Measurements from ENCODE around the gene RASGEF1B.

The RASGEF1B gene

DNA sequence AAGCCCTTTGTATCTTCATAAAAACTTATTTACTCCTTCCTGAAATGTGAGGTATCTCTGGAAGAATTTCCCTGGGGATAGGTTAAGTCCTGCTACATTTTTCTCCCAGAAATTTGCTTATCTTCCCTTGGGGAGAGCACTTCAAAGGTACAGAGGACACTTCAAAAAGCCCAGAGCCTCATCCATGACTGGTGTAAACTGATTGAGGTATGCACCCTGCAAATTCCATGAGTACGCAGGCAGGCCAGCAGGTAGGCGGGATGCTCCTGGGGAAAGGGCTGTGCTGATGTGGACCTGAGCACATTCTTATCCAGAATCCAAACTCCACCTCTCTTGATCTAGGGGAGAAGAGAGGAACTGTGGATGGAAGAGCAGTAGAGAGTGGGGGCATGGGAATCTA is 26.3 kb upstream of the RASGEF1B start:
- Histone ChIP-seq H2AFZ (ENCODE audit: low read depth, low read length) (no peak overlapping the region), H3K4me1 (ENCODE audit: low read length) (peaks cover 54% of the 10 kb centered on the region), H3K4me3 (ENCODE audit: low read length) (no peak overlapping the region), H3K4me2 (ENCODE audit: low read length) (no peak overlapping the region), H3K9me3 (ENCODE audit: insufficient read depth, low read length) (0 out of 2 replicates have a peak, but pooled peaks cover 1% of the 10 kb centered on the region), H3K79me2 (ENCODE audit: low read length) (no peaks in the 10 kb centered on the region), H3K36me3 (replicated peaks; ENCODE audit: low read depth, low read length) (peaks cover 7% of the 10 kb centered on the region), H3K27ac (ENCODE audit: low read length) (no peak overlapping the region), H4K20me1 (ENCODE audit: insufficient read depth, low read length) (no peaks in the 10 kb centered on the region), H3K27me3 (ENCODE audit: low read depth, low read length) (no peaks in the 10 kb centered on the region), H3K9ac (ENCODE audit: low read length) (no peak overlapping the region)
- no peak for TF ChIP-seq EZH2phosphoT487 (IDR thresholded peaks at IDR 0.05; ENCODE audit: low read depth)
- TF ChIP-seq CTCF (IDR thresholded peaks at IDR 0.05; ENCODE audit: low read depth, low read length) = no peak

- H2AFZ ChIP-seq (ENCODE audit: low read depth, low read length) = no peak overlapping the region
Measured at GRCh38 chr4:81495345-81495744, 23.6 kb upstream of the RASGEF1B start.

GRCh38 chr4:81494031-81494431 is 22.3 kb upstream of the RASGEF1B start:
- Histone ChIP-seq H3K4me2 (ENCODE audit: low read length) (peak overlapping the region; percentile 52), H3K36me3 (replicated peaks; ENCODE audit: low read depth, low read length) (peaks cover 17% of the 10 kb centered on the region), H3K4me3 (ENCODE audit: low read length) (no peak overlapping the region), H3K4me1 (ENCODE audit: low read length) (peaks cover 47% of the 10 kb centered on the region), H3K9me3 (ENCODE audit: insufficient read depth, low read length) (0 out of 2 replicates have a peak, but pooled peaks cover 3% of the 10 kb centered on the region), H3K27me3 (ENCODE audit: low read depth, low read length) (no peaks in the 10 kb centered on the region), H3K27ac (ENCODE audit: low read length) (peak overlapping the region; percentile 78), H2AFZ (ENCODE audit: low read depth, low read length) (no peak overlapping the region), H3K9ac (ENCODE audit: low read length) (peak overlapping the region; percentile 3; the same call in 1 of the 2 replicates), H3K79me2 (ENCODE audit: low read length) (no peaks in the 10 kb centered on the region), H4K20me1 (ENCODE audit: insufficient read depth, low read length) (no peaks in the 10 kb centered on the region)
- TF ChIP-seq EZH2phosphoT487 (IDR thresholded peaks at IDR 0.05; ENCODE audit: low read depth) = no peak
- no peak for TF ChIP-seq CTCF (IDR thresholded peaks at IDR 0.05; ENCODE audit: low read depth, low read length)

More at GRCh38 chr4:81495345-81495744, 23.6 kb upstream of the RASGEF1B start:
- no peaks in the 10 kb centered on the region for H4K20me1 ChIP-seq (ENCODE audit: insufficient read depth, low read length)
- no peaks in the 10 kb centered on the region for H3K27me3 ChIP-seq (ENCODE audit: low read depth, low read length)
- H3K4me3 ChIP-seq (ENCODE audit: low read length) = peak overlapping the region; percentile 8; the same call in 1 of the 2 replicates
- 0 out of 2 replicates have a peak, but pooled peaks cover 3% of the 10 kb centered on the region for H3K9me3 ChIP-seq (ENCODE audit: insufficient read depth, low read length)
- peaks cover 44% of the 10 kb centered on the region for H3K4me1 ChIP-seq (ENCODE audit: low read length)
- no peak overlapping the region; the same call in 1 of the 2 replicates for H3K9ac ChIP-seq (ENCODE audit: low read length)
- no peaks in the 10 kb centered on the region for H3K79me2 ChIP-seq (ENCODE audit: low read length)
- peak overlapping the region; percentile 6; the same call in 1 of the 2 replicates for H3K27ac ChIP-seq (ENCODE audit: low read length)
- no peak for TF ChIP-seq EZH2phosphoT487 (IDR thresholded peaks at IDR 0.05; ENCODE audit: low read depth)
- TF ChIP-seq CTCF (IDR thresholded peaks at IDR 0.05; ENCODE audit: low read depth, low read length) = no peak
- peak overlapping the region; percentile 31 for H3K4me2 ChIP-seq (ENCODE audit: low read length)
- H3K36me3 ChIP-seq (replicated peaks; ENCODE audit: low read depth, low read length) = peaks cover 17% of the 10 kb centered on the region

- peaks cover 17% of the 10 kb centered on the region for H3K36me3 ChIP-seq (replicated peaks; ENCODE audit: low read depth, low read length)
- no peak overlapping the region for H3K4me3 ChIP-seq (ENCODE audit: low read length)
- no peak overlapping the region for H3K9ac ChIP-seq (ENCODE audit: low read length)
- H4K20me1 ChIP-seq (ENCODE audit: insufficient read depth, low read length) = no peaks in the 10 kb centered on the region
- H3K27me3 ChIP-seq (ENCODE audit: low read depth, low read length) = no peaks in the 10 kb centered on the region
- peak overlapping the region; percentile 59 for H3K27ac ChIP-seq (ENCODE audit: low read length)
- no peak for TF ChIP-seq EZH2phosphoT487 (IDR thresholded peaks at IDR 0.05; ENCODE audit: low read depth)
- no peak for TF ChIP-seq CTCF (IDR thresholded peaks at IDR 0.05; ENCODE audit: low read depth, low read length)
- peaks cover 50% of the 10 kb centered on the region for H3K4me1 ChIP-seq (ENCODE audit: low read length)
- H2AFZ ChIP-seq (ENCODE audit: low read depth, low read length) = no peak overlapping the region
- H3K79me2 ChIP-seq (ENCODE audit: low read length) = no peaks in the 10 kb centered on the region
- H3K4me2 ChIP-seq (ENCODE audit: low read length) = no peak overlapping the region
- 0 out of 2 replicates have a peak, but pooled peaks cover 3% of the 10 kb centered on the region for H3K9me3 ChIP-seq (ENCODE audit: insufficient read depth, low read length)
Measured at GRCh38 chr4:81492606-81493230, 21.0 kb upstream of the RASGEF1B start.
